Liver (tissue), 9 donors: Measurements from ENCODE around the gene CMIP. TPM values are rescaled to one million over a fixed set of nuclear protein-coding genes. Genes with fewer than 3 reads are reported as not detected.

ENCODE experiments used
- DNase-seq: peaks from one replicate; pipeline ENCODE4 v3.0.0-alpha.2; 2017; ENCODE audit warnings: low spot score
- H3K27ac ChIP-seq, 2 donors: one replicate each; pipeline ENCODE4 v1.7.0; 2013; ENCODE audit warnings: inconsistent platforms in 2 of 2, low read length in 2 of 2, control low read depth in 1 of 2, low read depth in 1 of 2, mild to moderate bottlenecking in 1 of 2
- H3K27me3 ChIP-seq, 4 donors: one replicate each; pipeline versions ENCODE4 v1.6.1 to v1.7.0; 2013; ENCODE audit warnings: low read length in 3 of 4, inconsistent platforms in 1 of 4, mild to moderate bottlenecking in 1 of 4, moderate library complexity in 1 of 4; ENCODE audit not compliant: control insufficient read depth in 4 of 4, insufficient read depth in 4 of 4
- H3K36me3 ChIP-seq, 4 donors: one replicate each; pipeline versions ENCODE4 v1.6.1 to v1.7.0; 2013; ENCODE audit warnings: low read length in 3 of 4, mild to moderate bottlenecking in 3 of 4, low read depth in 1 of 4, moderate library complexity in 1 of 4; ENCODE audit not compliant: control insufficient read depth in 4 of 4, insufficient read depth in 3 of 4
- H3K4me1 ChIP-seq, 4 donors: one replicate each; pipeline versions ENCODE4 v1.6.1 to v1.7.0; 2013; ENCODE audit warnings: low read length in 3 of 4, mild to moderate bottlenecking in 3 of 4, moderate library complexity in 1 of 4; ENCODE audit not compliant: control insufficient read depth in 4 of 4, insufficient read depth in 4 of 4
- H3K4me3 ChIP-seq, 3 donors: one replicate each; pipeline versions ENCODE4 v1.6.1 to v1.7.0; 2013; ENCODE audit warnings: low read length in 3 of 3, control low read depth in 1 of 3, low read depth in 1 of 3, mild to moderate bottlenecking in 1 of 3
- H3K9ac ChIP-seq, 2 donors: one replicate each; pipeline ENCODE4 v1.7.0; 2013; ENCODE audit warnings: low read length in 2 of 2, mild to moderate bottlenecking in 2 of 2, moderate library complexity in 2 of 2, control low read depth in 1 of 2, low read depth in 1 of 2
- H3K9me3 ChIP-seq, 4 donors: one replicate each; pipeline versions ENCODE4 v1.6.1 to v1.7.0; 2013; ENCODE audit warnings: low read length in 3 of 4; ENCODE audit not compliant: control insufficient read depth in 4 of 4
- ATF3 ChIP-seq: IDR thresholded peaks from 2 replicates; pipeline ENCODE4 v1.6.1; 2016; ENCODE audit warnings: antibody characterized with exemption
- CTCF ChIP-seq: fragments of 150-350 bp; IDR thresholded peaks from 2 replicates; pipeline ENCODE4 v1.5.1; 2017; ENCODE audit warnings: improper control_type of control experiment, low read depth, low read length; ENCODE audit not compliant: missing input control
- EGR1 ChIP-seq, 2 donors: IDR thresholded peaks; 2 replicates each; pipeline ENCODE4 v1.6.1; 2016 to 2018; ENCODE audit warnings: antibody characterized with exemption in 2 of 2, low read depth in 2 of 2
- FOXA1 ChIP-seq: IDR thresholded peaks from 2 replicates; pipeline ENCODE4 v1.6.1; 2016; ENCODE audit warnings: antibody characterized with exemption
- FOXA2 ChIP-seq: IDR thresholded peaks from 2 replicates; pipeline ENCODE4 v1.6.1; 2016; ENCODE audit warnings: antibody characterized with exemption
- GABPA ChIP-seq, 2 donors: IDR thresholded peaks in 1 of 2; conservative IDR thresholded peaks in 1 of 2; 2 replicates each; pipeline ENCODE4 v1.6.1; 2016; ENCODE audit warnings: antibody characterized with exemption in 2 of 2, mild to moderate bottlenecking in 1 of 2, moderate library complexity in 1 of 2
- HNF4A ChIP-seq, 2 donors: conservative IDR thresholded peaks; 2 replicates each; pipeline ENCODE4 v1.6.1; 2016; ENCODE audit warnings: antibody characterized with exemption in 2 of 2, mild to moderate bottlenecking in 2 of 2
- HNF4G ChIP-seq: IDR thresholded peaks from 2 replicates; pipeline ENCODE4 v1.6.1; 2016; ENCODE audit warnings: antibody characterized with exemption
- JUND ChIP-seq, 2 donors: IDR thresholded peaks; 2 replicates each; pipeline ENCODE4 v1.6.1; 2016; ENCODE audit warnings: antibody characterized with exemption in 2 of 2
- NR2F2 ChIP-seq: IDR thresholded peaks from 2 replicates; pipeline ENCODE4 v1.6.1; 2016; ENCODE audit warnings: antibody characterized with exemption
- RAD21 ChIP-seq, 2 donors: IDR thresholded peaks; 2 replicates each; pipeline ENCODE4 v1.6.1; 2016; ENCODE audit warnings: antibody characterized with exemption in 2 of 2, mild to moderate bottlenecking in 2 of 2
- RXRA ChIP-seq, 2 donors: IDR thresholded peaks; 2 replicates each; pipeline ENCODE4 v1.6.1; 2017 to 2018; ENCODE audit warnings: antibody characterized with exemption in 2 of 2, mild to moderate bottlenecking in 1 of 2
- TAF1 ChIP-seq: conservative IDR thresholded peaks from 2 replicates; pipeline ENCODE4 v1.6.1; 2016; ENCODE audit warnings: antibody characterized with exemption, mild to moderate bottlenecking
- ZBTB33 ChIP-seq: IDR thresholded peaks from 2 replicates; pipeline ENCODE4 v1.6.1; 2016; ENCODE audit warnings: antibody characterized with exemption
- WGBS: extraction: QIAGEN DNeasy Blood & Tissue Kit; methylation state at CpG from one replicate; pipeline ENCODE4 v1.1.7; 2013; 5-methylcytosine and 5-hydroxymethylcytosine counted together
- polyA plus RNA-seq, 2 donors: library from polyadenylated mRNA; stranded (reverse) in 1 of 2; unstranded in 1 of 2; fragments of 200-250 nt in 1 of 2; fragments of >200 nt in 1 of 2; fragmentation: Nextera tagmentation in 1 of 2; extraction: Ambion mirVana in 1 of 2; gene quantifications; one replicate each; pipeline versions ENCODE4 v1.2.1 to v1.2.3, GENCODE V29; 2013 to 2015
- total RNA-seq, 2 donors: library from RNA; depleted of rRNA; stranded (reverse); fragments of >200 nt; gene quantifications; one replicate each; pipeline ENCODE4 v1.2.3, GENCODE V29; 2014
- TF ChIP-seq, protein P1 (sequence below): IDR thresholded peaks from 2 replicates; pipeline ENCODE4 v1.6.1; 2016; ENCODE audit warnings: antibody characterized with exemption, mild to moderate bottlenecking
- TF ChIP-seq, protein P2 (sequence below): IDR thresholded peaks from 2 replicates; pipeline ENCODE4 v1.6.1; 2016; ENCODE audit warnings: antibody characterized with exemption
- donor health status: healthy.
- donor health status: healthy.
- donor health status: healthy.
- donor health status: healthy.
- donor health status: healthy.

The CMIP gene
- total and polyA plus RNA-seq, 4 donors, result 1.7 to 15.6 (median 10.1) TPM

- no peak for TF ChIP-seq GABPA (IDR thresholded peaks at IDR 0.05 in 1 of 2, conservative IDR thresholded peaks at IDR 0.05 in 1 of 2)
- no peak for TF ChIP-seq RAD21 (IDR thresholded peaks at IDR 0.05)
- no peak for TF ChIP-seq JUND (IDR thresholded peaks at IDR 0.05)
These were observed 24.8 kb upstream of the CMIP start (continued) for GRCh38 chr16:81419806-81420205.

DNA sequence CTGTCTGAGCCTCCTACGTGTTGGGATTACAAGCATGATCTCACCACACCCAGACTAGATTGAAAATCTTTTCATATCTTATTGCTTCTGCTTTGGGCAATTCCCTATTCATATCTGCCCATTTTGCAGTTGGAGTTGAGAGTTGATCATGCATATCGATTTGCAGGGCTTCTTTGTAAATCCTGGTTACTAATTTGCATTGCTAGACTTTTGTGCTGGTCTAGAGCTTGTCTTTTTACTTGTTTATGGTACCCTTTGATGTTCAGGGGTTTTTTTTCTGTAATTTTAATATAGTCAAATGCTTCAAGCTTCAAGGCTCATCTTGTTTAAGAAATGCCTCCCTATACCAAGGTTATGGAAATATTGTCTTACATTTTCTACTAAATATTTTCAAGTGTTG, 23.5 kb upstream of the CMIP start:
- no peak overlapping the region for H3K4me3 ChIP-seq
- no peaks in the 10 kb centered on the region for H3K9me3 ChIP-seq
- WGBS, result 92% methylated on average over 2 of the region's 2 CpGs
- no peak overlapping the region for H3K27ac ChIP-seq
- no peaks in the 10 kb centered on the region for H3K36me3 ChIP-seq
- no peaks in the 10 kb centered on the region for H3K27me3 ChIP-seq
- no peaks in the 10 kb centered on the region for H3K4me1 ChIP-seq
- no peak for TF ChIP-seq TAF1
- TF ChIP-seq RXRA (IDR thresholded peaks at IDR 0.05), result no peak
- no peak for TF ChIP-seq HNF4G
- TF ChIP-seq FOXA1, result no peak
- no peak for TF ChIP-seq EGR1 (IDR thresholded peaks at IDR 0.05; ENCODE audit: low read depth in 2 of 2)
- TF ChIP-seq, protein P1, sequence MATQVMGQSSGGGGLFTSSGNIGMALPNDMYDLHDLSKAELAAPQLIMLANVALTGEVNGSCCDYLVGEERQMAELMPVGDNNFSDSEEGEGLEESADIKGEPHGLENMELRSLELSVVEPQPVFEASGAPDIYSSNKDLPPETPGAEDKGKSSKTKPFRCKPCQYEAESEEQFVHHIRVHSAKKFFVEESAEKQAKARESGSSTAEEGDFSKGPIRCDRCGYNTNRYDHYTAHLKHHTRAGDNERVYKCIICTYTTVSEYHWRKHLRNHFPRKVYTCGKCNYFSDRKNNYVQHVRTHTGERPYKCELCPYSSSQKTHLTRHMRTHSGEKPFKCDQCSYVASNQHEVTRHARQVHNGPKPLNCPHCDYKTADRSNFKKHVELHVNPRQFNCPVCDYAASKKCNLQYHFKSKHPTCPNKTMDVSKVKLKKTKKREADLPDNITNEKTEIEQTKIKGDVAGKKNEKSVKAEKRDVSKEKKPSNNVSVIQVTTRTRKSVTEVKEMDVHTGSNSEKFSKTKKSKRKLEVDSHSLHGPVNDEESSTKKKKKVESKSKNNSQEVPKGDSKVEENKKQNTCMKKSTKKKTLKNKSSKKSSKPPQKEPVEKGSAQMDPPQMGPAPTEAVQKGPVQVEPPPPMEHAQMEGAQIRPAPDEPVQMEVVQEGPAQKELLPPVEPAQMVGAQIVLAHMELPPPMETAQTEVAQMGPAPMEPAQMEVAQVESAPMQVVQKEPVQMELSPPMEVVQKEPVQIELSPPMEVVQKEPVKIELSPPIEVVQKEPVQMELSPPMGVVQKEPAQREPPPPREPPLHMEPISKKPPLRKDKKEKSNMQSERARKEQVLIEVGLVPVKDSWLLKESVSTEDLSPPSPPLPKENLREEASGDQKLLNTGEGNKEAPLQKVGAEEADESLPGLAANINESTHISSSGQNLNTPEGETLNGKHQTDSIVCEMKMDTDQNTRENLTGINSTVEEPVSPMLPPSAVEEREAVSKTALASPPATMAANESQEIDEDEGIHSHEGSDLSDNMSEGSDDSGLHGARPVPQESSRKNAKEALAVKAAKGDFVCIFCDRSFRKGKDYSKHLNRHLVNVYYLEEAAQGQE, result no peak
- TF ChIP-seq ZBTB33, result no peak
- no peak for TF ChIP-seq RAD21 (IDR thresholded peaks at IDR 0.05)
- no peak for TF ChIP-seq HNF4A (conservative IDR thresholded peaks at IDR 0.05)
- H3K9ac ChIP-seq, result no peak overlapping the region
- DNase-seq, result no peak

DNA sequence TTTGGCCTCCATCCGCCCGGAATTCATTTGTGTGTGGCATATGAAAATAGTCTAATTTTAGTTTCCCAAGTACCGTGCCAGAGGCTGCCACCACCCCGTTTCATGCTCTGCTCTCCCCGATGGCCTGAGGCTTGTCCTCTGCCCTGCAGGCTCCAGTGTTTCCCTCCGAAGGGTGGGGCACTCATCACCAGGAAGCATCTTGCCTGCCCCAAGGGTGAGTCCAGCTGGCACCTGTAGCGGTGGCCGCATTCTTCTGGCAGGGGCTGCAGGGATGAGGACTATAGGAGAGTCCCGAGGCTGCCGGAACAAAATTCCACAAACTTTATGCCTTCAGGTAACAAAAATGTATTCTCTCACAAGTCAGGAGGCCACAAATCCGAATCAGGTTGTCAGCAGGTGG, 23.1 kb upstream of the CMIP start:
- DNase-seq, result no peak
- WGBS, result 93% methylated on average over 11 of the region's 11 CpGs
- no peak overlapping the region for H3K9ac ChIP-seq
- no peaks in the 10 kb centered on the region for H3K36me3 ChIP-seq
- H3K4me3 ChIP-seq, result no peak overlapping the region
- H3K27me3 ChIP-seq, result no peaks in the 10 kb centered on the region
- H3K9me3 ChIP-seq, result no peaks in the 10 kb centered on the region
- no peaks in the 10 kb centered on the region for H3K4me1 ChIP-seq
- no peak overlapping the region for H3K27ac ChIP-seq
- TF ChIP-seq FOXA2 (no peak), TAF1 (no peak), FOXA1 (no peak), JUND (IDR thresholded peaks at IDR 0.05) (no peak), CTCF (no peak), NR2F2 (no peak), HNF4A (conservative IDR thresholded peaks at IDR 0.05) (no peak), HNF4G (no peak), ZBTB33 (no peak), GABPA (IDR thresholded peaks at IDR 0.05 in 1 of 2, conservative IDR thresholded peaks at IDR 0.05 in 1 of 2) (no peak), EGR1 (IDR thresholded peaks at IDR 0.05; ENCODE audit: low read depth in 2 of 2) (no peak), RXRA (IDR thresholded peaks at IDR 0.05) (no peak), RAD21 (IDR thresholded peaks at IDR 0.05) (no peak), ATF3 (no peak)
- TF ChIP-seq, protein P1, result no peak
- TF ChIP-seq, protein P2, sequence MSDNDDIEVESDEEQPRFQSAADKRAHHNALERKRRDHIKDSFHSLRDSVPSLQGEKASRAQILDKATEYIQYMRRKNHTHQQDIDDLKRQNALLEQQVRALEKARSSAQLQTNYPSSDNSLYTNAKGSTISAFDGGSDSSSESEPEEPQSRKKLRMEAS, result no peak
